Astrocyte of the spinal cord (primary cell): ENCODE data around the gene RMND5A.

Experiments used
- DNase-seq: peaks from one replicate; pipeline ENCODE4 v3.0.0; 2011; ENCODE audit warnings: low read depth, low spot score
- H3K4me3 ChIP-seq: 2 replicates; pipeline ENCODE4 v1.5.1; 2011; ENCODE audit warnings: low read depth, mild to moderate bottlenecking, low read length, moderate library complexity
- in situ Hi-C: cut with HindIII; loops from 2 replicates; pipeline ENCODE4 v1.10.0; 2017; ENCODE audit warnings: low sequenced_read_pairs
- TF ChIP-seq, protein P1 (sequence below): IDR thresholded peaks from 2 replicates; pipeline ENCODE4 v1.5.1; 2012; ENCODE audit warnings: low read depth, mild to moderate bottlenecking, low read length, inconsistent platforms

RMND5A gene

DNA sequence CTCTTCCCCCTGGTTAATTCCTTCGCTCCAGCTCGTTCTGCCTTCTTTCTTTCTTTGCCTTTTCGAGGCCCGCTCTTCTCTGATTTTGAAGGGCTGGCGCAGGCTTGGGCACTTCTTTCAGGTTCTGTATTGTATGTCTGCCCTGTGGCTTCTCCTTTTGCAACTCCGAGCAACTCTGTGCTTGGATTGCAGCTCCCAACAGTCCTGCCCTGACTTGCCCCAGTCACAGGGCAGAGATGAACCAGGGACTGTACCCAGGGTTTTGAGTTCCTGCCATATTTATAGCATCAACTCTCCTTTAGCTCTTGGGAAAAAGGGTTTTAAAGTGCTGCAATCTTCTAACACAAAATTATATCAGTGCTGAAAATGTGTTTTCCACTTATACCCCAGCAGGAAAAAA, 101.8 kb downstream of the RMND5A start:
- no peak for DNase-seq
- TF ChIP-seq, protein P1, sequence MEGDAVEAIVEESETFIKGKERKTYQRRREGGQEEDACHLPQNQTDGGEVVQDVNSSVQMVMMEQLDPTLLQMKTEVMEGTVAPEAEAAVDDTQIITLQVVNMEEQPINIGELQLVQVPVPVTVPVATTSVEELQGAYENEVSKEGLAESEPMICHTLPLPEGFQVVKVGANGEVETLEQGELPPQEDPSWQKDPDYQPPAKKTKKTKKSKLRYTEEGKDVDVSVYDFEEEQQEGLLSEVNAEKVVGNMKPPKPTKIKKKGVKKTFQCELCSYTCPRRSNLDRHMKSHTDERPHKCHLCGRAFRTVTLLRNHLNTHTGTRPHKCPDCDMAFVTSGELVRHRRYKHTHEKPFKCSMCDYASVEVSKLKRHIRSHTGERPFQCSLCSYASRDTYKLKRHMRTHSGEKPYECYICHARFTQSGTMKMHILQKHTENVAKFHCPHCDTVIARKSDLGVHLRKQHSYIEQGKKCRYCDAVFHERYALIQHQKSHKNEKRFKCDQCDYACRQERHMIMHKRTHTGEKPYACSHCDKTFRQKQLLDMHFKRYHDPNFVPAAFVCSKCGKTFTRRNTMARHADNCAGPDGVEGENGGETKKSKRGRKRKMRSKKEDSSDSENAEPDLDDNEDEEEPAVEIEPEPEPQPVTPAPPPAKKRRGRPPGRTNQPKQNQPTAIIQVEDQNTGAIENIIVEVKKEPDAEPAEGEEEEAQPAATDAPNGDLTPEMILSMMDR, result no peak
- in situ Hi-C loops, result no loop called here
- no peak overlapping the region for H3K4me3 ChIP-seq

DNA sequence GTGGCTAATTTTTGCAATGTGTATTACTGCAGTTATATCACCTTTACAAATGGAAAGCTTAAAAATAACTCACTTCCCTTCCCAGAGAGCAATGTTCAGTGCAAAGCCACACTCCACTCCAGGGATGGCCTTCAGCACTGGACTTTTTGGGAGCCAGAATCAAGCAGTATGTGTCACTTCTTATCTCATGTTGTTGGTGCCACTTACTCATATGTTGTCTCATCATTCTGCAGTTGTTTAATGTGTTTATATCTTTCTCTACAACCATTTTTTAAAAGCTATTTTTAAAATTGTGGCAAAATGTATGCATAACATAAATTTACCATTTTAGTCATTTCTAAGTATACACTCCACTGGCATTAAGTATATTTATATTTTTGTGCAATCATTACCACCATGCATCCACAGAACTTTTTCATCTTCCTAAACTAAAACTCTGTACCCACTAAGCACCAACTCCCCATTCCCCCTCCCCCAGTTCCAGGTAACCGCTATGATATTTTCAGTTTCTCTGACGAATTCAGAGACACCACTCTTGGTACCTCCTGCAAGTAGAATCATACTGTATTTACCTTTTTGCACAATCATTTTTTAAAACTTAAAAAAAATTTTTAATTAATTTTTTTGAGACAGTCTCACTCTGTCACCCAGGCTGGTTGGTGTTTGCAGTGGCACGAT, 102.7 kb downstream of the RMND5A start:
- DNase-seq, result no peak
- H3K4me3 ChIP-seq, result no peak overlapping the region
- TF ChIP-seq, protein P1, result no peak
- in situ Hi-C loops, result no loop called here

DNA sequence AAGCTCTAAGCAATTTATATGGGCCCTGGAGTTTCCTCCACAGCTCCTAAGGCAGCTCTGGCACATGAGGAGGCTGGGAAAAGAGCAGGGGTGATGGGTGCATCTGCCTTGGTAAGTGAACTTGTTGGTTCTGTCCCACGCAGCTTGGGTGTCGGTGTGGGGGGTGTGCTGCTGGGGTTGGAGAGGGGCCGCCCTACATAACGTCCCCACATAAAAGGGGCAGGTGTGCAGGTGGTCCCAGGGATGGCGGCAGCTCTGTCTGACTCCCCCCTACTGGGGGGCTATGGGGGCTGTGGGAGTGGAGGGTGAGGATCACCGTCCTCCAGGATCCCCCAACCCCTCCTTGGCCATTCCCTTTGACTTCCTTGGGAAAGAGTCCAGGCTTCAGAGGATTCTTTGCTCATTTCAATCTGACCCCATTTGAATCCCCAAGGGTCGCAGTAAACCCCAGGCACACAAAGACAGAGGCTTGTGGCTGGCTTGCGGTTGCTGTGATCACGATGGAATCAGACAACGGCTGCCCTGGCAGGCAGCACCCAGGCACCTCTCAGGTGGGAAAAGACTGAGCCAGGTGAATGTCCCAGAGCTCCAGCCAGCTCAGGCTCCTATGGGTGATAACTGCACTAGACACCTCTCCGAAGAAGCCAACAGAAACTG, 105.1 kb downstream of the RMND5A start:
- no peak overlapping the region for H3K4me3 ChIP-seq
- DNase-seq, result no peak
- TF ChIP-seq, protein P1, result no peak
- in situ Hi-C loops, result no loop called here

DNA sequence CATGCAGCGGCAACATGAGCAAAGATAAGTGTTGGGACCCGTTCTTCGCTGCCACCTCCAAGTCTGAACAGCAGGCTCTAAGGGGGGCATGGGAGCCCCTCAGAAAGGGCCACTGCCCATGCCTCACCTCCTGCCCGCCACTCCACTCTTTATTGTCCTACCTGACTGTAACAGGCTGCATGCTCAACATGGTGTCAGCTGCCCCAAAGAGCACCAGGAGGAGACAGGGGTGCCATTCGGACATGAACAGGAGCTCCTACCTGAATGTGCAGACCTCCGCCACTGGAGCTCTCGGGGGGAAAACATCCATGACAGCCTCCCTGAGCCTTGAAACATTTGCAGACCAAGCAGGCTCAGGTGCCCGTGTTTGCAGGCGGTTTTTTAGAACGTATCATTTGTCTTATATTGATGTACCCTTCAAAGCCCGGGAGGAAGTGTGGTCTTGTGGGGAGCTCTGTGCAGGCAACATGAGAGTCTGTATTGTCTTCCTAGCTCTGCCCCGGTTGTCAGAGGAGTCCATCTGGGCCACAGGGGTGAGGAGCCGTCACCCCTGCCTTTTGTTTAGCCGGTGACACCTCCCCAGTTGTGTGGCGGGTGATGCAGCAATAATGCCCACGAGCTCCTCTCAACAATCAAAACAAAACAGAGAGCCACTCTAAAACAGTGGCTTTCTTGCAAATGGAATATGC, 105.7 kb downstream of the RMND5A start:
- in situ Hi-C loops, result no loop called here
- DNase-seq, result no peak
- TF ChIP-seq, protein P1, result no peak
- no peak overlapping the region for H3K4me3 ChIP-seq

DNA sequence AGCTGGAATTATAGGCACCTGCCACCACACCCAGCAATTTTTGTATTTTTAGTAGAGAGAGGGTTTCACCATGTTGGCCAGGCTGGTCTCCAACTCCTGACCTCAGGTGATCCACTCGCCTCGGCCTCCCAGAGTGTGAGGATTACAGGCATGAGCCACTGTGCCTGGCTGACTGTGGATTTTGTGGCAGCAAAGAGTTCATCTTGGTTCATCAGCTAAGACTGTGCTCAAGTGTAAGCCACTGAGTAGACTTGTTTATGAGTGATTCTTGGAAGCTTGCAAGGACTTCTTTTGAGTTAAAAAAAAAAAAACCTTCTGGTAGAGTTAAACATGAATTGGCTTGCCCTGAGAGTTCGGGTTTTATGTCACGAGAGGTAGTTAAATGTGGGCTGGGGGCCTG, 106.9 kb downstream of the RMND5A start:
- no peak for DNase-seq
- in situ Hi-C loops, result no loop called here
- H3K4me3 ChIP-seq, result no peak overlapping the region
- TF ChIP-seq, protein P1, result no peak
